Measurements from ENCODE around the gene MCU. TPM values are rescaled to one million over a fixed set of nuclear protein-coding genes. Genes with fewer than 3 reads are reported as not detected.

MCU gene
- total RNA-seq, 1 experiment from 2014 or later = 18.7 TPM

DNA sequence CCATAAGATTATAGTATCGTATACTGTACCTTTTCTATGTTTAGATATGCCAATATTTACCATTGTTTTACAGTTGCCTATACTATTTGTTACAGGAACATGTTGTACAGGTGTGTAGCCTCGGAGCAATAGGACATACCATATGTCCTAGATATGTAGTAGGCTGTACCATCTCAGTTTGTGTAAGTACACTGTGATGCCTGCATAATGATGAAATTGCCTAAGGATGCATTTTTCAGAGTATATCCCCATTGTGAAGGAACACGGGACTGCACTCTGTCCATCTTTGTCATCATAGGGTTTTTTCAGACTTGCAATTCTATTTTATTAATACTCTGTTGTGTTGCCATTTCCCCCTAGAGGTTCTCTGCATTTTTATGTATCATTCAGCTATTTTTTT is 50.1 kb downstream of the MCU start:
- Histone ChIP-seq H3K4me1 (ENCODE audit: insufficient read depth, low read length, poor library complexity, severe bottlenecking) (peaks cover 10% of the 10 kb centered on the region), H3K9me3 (ENCODE audit: low read depth, low read length, poor library complexity, severe bottlenecking) (no peaks in the 10 kb centered on the region), H3K27me3 (replicated peaks; ENCODE audit: insufficient read depth, low read depth, low read length, poor library complexity) (no peaks in the 10 kb centered on the region), H3K27ac (ENCODE audit: low read depth, low read length, poor library complexity, severe bottlenecking) (no peak overlapping the region), H3K36me3 (ENCODE audit: insufficient read depth, low read length, poor library complexity, severe bottlenecking) (no peaks in the 10 kb centered on the region), H3K4me3 (ENCODE audit: low read depth, low read length, poor library complexity, severe bottlenecking) (no peak overlapping the region)
- CTCF ChIA-PET = no interaction called here
- no peak for TF ChIP-seq EZH2 (IDR thresholded peaks at IDR 0.05; ENCODE audit: borderline replicate concordance, low read depth, low read length, poor library complexity, severe bottlenecking)
- BruUV-seq (replicated peaks) = no TSS peak
- POLR2A ChIA-PET (ENCODE audit: low non-redundant PET) = no interaction called here
- intact Hi-C loops (cut with micrococcal nuclease; ENCODE audit: unreplicated experiment) = no loop called here
- no peak for DNase-seq (ENCODE audit: low spot score)

DNA sequence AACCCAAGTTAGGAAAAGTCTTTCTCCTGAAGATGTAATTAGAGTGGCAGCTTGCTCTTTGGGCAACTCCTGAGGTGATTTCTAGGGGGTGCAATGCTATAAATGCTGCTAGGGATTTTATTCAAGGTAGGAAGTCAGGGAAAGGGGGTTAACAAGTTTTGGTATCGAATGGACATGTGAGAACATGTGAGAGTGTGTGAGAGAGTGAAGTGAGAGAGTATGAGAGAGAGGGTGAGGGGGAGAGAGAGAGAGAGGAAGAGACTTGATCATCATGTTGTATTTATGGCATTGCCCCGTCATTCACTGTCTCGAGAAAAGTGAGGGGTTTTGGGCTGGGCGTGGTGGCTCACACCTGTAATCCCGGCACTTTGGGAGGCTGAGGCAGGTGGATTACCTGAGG is 50.9 kb downstream of the MCU start:
- TF ChIP-seq, protein P1, sequence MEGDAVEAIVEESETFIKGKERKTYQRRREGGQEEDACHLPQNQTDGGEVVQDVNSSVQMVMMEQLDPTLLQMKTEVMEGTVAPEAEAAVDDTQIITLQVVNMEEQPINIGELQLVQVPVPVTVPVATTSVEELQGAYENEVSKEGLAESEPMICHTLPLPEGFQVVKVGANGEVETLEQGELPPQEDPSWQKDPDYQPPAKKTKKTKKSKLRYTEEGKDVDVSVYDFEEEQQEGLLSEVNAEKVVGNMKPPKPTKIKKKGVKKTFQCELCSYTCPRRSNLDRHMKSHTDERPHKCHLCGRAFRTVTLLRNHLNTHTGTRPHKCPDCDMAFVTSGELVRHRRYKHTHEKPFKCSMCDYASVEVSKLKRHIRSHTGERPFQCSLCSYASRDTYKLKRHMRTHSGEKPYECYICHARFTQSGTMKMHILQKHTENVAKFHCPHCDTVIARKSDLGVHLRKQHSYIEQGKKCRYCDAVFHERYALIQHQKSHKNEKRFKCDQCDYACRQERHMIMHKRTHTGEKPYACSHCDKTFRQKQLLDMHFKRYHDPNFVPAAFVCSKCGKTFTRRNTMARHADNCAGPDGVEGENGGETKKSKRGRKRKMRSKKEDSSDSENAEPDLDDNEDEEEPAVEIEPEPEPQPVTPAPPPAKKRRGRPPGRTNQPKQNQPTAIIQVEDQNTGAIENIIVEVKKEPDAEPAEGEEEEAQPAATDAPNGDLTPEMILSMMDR (conservative IDR thresholded peaks at IDR 0.05; ENCODE audit: low read depth, low read length) = no peak
- no peak for TF ChIP-seq EZH2 (IDR thresholded peaks at IDR 0.05; ENCODE audit: borderline replicate concordance, low read depth, low read length, poor library complexity, severe bottlenecking)
- H3K27ac ChIP-seq (ENCODE audit: low read depth, low read length, poor library complexity, severe bottlenecking) = no peak overlapping the region
- H3K36me3 ChIP-seq (ENCODE audit: insufficient read depth, low read length, poor library complexity, severe bottlenecking) = no peaks in the 10 kb centered on the region
- POLR2A ChIA-PET (ENCODE audit: low non-redundant PET) = no interaction called here
- no peaks in the 10 kb centered on the region for H3K27me3 ChIP-seq (replicated peaks; ENCODE audit: insufficient read depth, low read depth, low read length, poor library complexity)
- intact Hi-C loops (cut with micrococcal nuclease; ENCODE audit: unreplicated experiment) = no loop called here
- no TSS peak for BruUV-seq (replicated peaks)
- H3K4me3 ChIP-seq (ENCODE audit: low read depth, low read length, poor library complexity, severe bottlenecking) = no peak overlapping the region
- DNase-seq (ENCODE audit: low spot score) = no peak
- H3K4me1 ChIP-seq (ENCODE audit: insufficient read depth, low read length, poor library complexity, severe bottlenecking) = peaks cover 10% of the 10 kb centered on the region
- CTCF ChIA-PET = no interaction called here
- no peaks in the 10 kb centered on the region for H3K9me3 ChIP-seq (ENCODE audit: low read depth, low read length, poor library complexity, severe bottlenecking)

DNA sequence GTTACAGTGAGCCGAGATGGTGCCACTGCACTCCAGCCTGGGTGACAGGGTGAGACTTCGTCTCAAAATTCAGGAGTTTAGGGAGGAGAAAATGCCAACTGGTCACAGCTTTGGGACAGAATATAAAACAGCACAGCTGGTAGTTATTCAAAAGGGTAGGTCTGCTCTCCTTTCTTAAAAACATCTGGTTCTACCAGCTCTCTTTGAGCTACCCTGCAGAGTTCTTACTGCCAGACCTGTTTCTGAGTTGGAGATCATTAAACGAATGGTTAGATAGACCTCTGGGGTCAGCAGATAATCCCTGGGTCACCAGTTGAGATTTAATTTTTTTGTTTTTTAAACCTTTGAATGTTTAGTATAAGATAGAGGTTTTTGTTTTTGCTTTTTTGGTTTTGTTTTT is 52.6 kb downstream of the MCU start:
- TF ChIP-seq, protein P1 (conservative IDR thresholded peaks at IDR 0.05; ENCODE audit: low read depth, low read length) = no peak
- no peak for TF ChIP-seq EZH2 (IDR thresholded peaks at IDR 0.05; ENCODE audit: borderline replicate concordance, low read depth, low read length, poor library complexity, severe bottlenecking)
- CTCF ChIA-PET = no interaction called here
- Histone ChIP-seq H3K4me3 (ENCODE audit: low read depth, low read length, poor library complexity, severe bottlenecking) (no peak overlapping the region), H3K27ac (ENCODE audit: low read depth, low read length, poor library complexity, severe bottlenecking) (no peak overlapping the region), H3K27me3 (replicated peaks; ENCODE audit: insufficient read depth, low read depth, low read length, poor library complexity) (no peaks in the 10 kb centered on the region), H3K9me3 (ENCODE audit: low read depth, low read length, poor library complexity, severe bottlenecking) (no peaks in the 10 kb centered on the region), H3K36me3 (ENCODE audit: insufficient read depth, low read length, poor library complexity, severe bottlenecking) (no peaks in the 10 kb centered on the region), H3K4me1 (ENCODE audit: insufficient read depth, low read length, poor library complexity, severe bottlenecking) (peaks cover 10% of the 10 kb centered on the region)
- no peak for DNase-seq (ENCODE audit: low spot score)
- intact Hi-C loops (cut with micrococcal nuclease; ENCODE audit: unreplicated experiment) = no loop called here
- POLR2A ChIA-PET (ENCODE audit: low non-redundant PET) = no interaction called here
- BruUV-seq (replicated peaks) = no TSS peak

Measured in A673 (cell line).